ENCODE measurements around the gene FUT8.

The FUT8 gene

DNA sequence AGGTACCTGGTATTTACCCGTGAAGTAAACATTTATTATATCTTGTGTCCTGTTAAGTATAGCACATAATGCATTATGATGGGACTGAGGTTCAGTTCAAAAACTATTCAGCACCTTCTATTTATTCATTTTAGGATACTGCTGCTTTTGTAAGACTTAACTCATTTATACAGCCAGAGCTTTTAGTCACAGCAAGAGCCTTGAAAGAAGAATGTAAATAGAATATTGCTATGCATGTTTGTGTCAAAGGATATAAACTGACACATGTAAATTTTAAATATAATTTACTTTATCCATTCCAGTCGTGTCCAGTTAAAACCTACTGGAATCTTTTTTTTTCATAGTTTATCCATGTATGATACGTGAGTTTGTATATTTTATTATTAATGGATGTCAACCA lies 168.8 kb downstream of the FUT8 start (continued):
- TF ChIP-seq OSR1 (CRISPR knock-in tag; IDR thresholded peaks at IDR 0.05) (no peak), ESRRG (CRISPR knock-in tag; IDR thresholded peaks at IDR 0.05) (no peak), ZNF70 (CRISPR knock-in tag; IDR thresholded peaks at IDR 0.05) (no peak)

DNA sequence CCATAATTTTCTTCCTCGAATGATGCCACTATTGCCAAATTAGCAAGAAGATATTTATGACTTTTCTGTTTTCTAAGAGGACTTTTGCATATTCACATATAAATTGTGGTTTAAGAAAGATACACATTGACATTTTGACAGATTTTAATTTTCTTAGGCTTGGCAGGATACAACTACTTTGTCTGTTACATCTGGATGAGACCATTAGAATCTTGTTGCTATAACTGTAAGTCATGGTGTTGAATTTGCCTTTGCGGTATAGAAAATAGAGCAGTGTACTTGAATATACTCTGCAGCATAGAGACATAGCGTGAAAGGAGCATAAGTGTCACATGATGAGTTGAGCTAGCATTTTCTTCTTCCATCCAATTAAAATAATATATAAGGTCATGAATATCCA lies 169.3 kb downstream of the FUT8 start:
- ATAC-seq: no peak
- TF ChIP-seq ZNF70 (CRISPR knock-in tag; IDR thresholded peaks at IDR 0.05) (no peak), ARNTL (CRISPR knock-in tag; IDR thresholded peaks at IDR 0.05; ENCODE audit: borderline replicate concordance, low read depth) (no peak)

DNA sequence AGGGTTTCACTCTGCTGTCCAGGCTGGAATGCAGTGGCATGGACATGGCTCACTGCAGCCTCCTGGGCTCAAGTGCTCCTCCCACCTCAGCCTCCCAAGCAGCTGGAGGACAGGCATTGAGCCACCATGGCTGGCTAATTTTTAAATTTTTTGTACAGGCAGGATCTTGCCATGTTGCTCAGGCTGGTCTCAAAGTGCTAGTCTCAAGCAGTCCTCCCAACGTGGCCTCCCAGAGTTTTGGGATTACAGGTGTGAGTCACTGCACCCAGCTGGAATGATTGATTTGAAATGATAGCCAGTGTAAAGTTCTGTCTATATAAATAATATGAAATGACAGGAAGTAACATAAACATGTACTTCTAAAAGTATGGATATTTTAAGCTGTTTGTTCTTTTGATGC lies 172.7 kb downstream of the FUT8 start:
- no peak for ATAC-seq
- TF ChIP-seq ZFP3 (CRISPR knock-in tag; IDR thresholded peaks at IDR 0.05): no peak
- TF ChIP-seq RARB (CRISPR knock-in tag; IDR thresholded peaks at IDR 0.05): no peak
- TF ChIP-seq CSDC2 (CRISPR knock-in tag; IDR thresholded peaks at IDR 0.05): no peak
- no peak for TF ChIP-seq PPARA (CRISPR knock-in tag; IDR thresholded peaks at IDR 0.05; ENCODE audit: borderline replicate concordance)
- no peak for TF ChIP-seq TCF4 (CRISPR knock-in tag; IDR thresholded peaks at IDR 0.05; ENCODE audit: borderline replicate concordance)
- TF ChIP-seq TOX (CRISPR knock-in tag; IDR thresholded peaks at IDR 0.05; ENCODE audit: borderline replicate concordance): no peak
- no peak for TF ChIP-seq GLIS3 (CRISPR knock-in tag; IDR thresholded peaks at IDR 0.05)
- TF ChIP-seq, protein P1, sequence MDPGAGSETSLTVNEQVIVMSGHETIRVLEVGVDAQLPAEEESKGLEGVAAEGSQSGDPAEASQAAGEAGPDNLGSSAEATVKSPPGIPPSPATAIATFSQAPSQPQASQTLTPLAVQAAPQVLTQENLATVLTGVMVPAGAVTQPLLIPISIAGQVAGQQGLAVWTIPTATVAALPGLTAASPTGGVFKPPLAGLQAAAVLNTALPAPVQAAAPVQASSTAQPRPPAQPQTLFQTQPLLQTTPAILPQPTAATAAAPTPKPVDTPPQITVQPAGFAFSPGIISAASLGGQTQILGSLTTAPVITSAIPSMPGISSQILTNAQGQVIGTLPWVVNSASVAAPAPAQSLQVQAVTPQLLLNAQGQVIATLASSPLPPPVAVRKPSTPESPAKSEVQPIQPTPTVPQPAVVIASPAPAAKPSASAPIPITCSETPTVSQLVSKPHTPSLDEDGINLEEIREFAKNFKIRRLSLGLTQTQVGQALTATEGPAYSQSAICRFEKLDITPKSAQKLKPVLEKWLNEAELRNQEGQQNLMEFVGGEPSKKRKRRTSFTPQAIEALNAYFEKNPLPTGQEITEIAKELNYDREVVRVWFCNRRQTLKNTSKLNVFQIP (CRISPR knock-in tag; IDR thresholded peaks at IDR 0.05; ENCODE audit: borderline replicate concordance, low read depth): no peak
- TF ChIP-seq OSR1 (CRISPR knock-in tag; IDR thresholded peaks at IDR 0.05): no peak
- TF ChIP-seq ZC3H10 (CRISPR knock-in tag; IDR thresholded peaks at IDR 0.05): no peak
- no peak for TF ChIP-seq ISL1 (CRISPR knock-in tag; IDR thresholded peaks at IDR 0.05)

DNA sequence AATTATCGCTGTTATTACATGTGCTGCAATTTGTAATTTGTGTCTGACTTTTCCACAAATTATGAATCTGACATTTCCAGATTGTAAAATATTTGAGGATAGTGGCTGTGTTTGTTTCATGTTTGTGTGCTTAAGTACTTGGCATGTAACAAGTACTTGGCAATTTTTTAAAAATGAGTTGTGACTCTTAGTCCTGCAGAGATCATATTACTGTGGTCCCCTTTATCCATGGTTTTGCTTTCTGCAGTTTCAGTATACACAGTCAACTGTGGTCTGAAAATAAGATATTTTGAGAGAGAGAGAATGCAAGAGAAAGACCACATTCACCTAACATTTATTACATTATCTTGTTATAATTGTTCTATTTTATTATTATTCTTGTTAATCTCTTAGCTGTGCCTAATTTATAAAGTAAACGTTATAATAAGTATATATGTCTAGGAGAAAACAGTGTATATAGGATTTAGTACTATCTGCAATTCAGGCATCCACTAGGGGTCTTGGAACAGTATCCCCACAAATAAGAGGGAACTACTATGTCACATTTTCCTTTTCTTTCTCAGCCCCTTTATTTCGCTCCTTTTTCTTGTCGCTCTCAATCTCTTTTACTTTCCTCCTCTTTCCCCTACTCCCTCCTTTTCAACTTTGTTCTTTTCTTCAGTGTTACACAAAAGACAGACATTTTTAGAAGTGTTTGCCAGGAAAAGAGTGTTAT lies 176.1 kb downstream of the FUT8 start:
- TF ChIP-seq CSDC2 (CRISPR knock-in tag; IDR thresholded peaks at IDR 0.05) (no peak), RARB (CRISPR knock-in tag; IDR thresholded peaks at IDR 0.05) (no peak), ZNF70 (CRISPR knock-in tag; IDR thresholded peaks at IDR 0.05) (no peak), ZC3H10 (CRISPR knock-in tag; IDR thresholded peaks at IDR 0.05) (no peak), PPARA (CRISPR knock-in tag; IDR thresholded peaks at IDR 0.05; ENCODE audit: borderline replicate concordance) (no peak), TCF4 (CRISPR knock-in tag; IDR thresholded peaks at IDR 0.05; ENCODE audit: borderline replicate concordance) (no peak), ZNF565 (CRISPR knock-in tag; conservative IDR thresholded peaks at IDR 0.05; ENCODE audit: low read depth) (no peak), ARNTL (CRISPR knock-in tag; IDR thresholded peaks at IDR 0.05; ENCODE audit: borderline replicate concordance, low read depth) (no peak), SNAI2 (CRISPR knock-in tag; IDR thresholded peaks at IDR 0.05) (no peak), TOX (CRISPR knock-in tag; IDR thresholded peaks at IDR 0.05; ENCODE audit: borderline replicate concordance) (no peak), ESRRG (CRISPR knock-in tag; IDR thresholded peaks at IDR 0.05) (no peak), OSR1 (CRISPR knock-in tag; IDR thresholded peaks at IDR 0.05) (no peak), ZFP30 (CRISPR knock-in tag; IDR thresholded peaks at IDR 0.05) (no peak)
- TF ChIP-seq, protein P2, sequence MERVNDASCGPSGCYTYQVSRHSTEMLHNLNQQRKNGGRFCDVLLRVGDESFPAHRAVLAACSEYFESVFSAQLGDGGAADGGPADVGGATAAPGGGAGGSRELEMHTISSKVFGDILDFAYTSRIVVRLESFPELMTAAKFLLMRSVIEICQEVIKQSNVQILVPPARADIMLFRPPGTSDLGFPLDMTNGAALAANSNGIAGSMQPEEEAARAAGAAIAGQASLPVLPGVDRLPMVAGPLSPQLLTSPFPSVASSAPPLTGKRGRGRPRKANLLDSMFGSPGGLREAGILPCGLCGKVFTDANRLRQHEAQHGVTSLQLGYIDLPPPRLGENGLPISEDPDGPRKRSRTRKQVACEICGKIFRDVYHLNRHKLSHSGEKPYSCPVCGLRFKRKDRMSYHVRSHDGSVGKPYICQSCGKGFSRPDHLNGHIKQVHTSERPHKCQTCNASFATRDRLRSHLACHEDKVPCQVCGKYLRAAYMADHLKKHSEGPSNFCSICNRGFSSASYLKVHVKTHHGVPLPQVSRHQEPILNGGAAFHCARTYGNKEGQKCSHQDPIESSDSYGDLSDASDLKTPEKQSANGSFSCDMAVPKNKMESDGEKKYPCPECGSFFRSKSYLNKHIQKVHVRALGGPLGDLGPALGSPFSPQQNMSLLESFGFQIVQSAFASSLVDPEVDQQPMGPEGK (CRISPR knock-in tag; IDR thresholded peaks at IDR 0.05; ENCODE audit: borderline replicate concordance): no peak
- TF ChIP-seq, protein P3, sequence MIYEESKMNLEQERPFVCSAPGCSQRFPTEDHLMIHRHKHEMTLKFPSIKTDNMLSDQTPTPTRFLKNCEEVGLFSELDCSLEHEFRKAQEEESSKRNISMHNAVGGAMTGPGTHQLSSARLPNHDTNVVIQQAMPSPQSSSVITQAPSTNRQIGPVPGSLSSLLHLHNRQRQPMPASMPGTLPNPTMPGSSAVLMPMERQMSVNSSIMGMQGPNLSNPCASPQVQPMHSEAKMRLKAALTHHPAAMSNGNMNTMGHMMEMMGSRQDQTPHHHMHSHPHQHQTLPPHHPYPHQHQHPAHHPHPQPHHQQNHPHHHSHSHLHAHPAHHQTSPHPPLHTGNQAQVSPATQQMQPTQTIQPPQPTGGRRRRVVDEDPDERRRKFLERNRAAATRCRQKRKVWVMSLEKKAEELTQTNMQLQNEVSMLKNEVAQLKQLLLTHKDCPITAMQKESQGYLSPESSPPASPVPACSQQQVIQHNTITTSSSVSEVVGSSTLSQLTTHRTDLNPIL (CRISPR knock-in tag; IDR thresholded peaks at IDR 0.05; ENCODE audit: low read depth): no peak
- TF ChIP-seq, protein P4, sequence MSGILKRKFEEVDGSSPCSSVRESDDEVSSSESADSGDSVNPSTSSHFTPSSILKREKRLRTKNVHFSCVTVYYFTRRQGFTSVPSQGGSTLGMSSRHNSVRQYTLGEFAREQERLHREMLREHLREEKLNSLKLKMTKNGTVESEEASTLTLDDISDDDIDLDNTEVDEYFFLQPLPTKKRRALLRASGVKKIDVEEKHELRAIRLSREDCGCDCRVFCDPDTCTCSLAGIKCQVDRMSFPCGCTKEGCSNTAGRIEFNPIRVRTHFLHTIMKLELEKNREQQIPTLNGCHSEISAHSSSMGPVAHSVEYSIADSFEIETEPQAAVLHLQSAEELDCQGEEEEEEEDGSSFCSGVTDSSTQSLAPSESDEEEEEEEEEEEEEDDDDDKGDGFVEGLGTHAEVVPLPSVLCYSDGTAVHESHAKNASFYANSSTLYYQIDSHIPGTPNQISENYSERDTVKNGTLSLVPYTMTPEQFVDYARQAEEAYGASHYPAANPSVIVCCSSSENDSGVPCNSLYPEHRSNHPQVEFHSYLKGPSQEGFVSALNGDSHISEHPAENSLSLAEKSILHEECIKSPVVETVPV (CRISPR knock-in tag; IDR thresholded peaks at IDR 0.05): no peak
- TF ChIP-seq, protein P1 (CRISPR knock-in tag; IDR thresholded peaks at IDR 0.05; ENCODE audit: borderline replicate concordance, low read depth): no peak
- no peak; the same call in 2 of the 3 replicates for ATAC-seq
